DMS 273 treated with DMSO at 0.1 percent for 48 hours (cell line): Measurements from ENCODE around the gene MXRA7.

Experiments used
- DNase-seq: peaks from one replicate; lab custom pipeline; 2025; lab: John Stamatoyannopoulos, UW

The MXRA7 gene

GRCh38 chr17:76696763-76697701 lies 13.7 kb downstream of the MXRA7 start:
- no peak for DNase-seq

- DNase-seq, result no peak
Measured at GRCh38 chr17:76695059-76695831, 15.5 kb downstream of the MXRA7 start.

DNA sequence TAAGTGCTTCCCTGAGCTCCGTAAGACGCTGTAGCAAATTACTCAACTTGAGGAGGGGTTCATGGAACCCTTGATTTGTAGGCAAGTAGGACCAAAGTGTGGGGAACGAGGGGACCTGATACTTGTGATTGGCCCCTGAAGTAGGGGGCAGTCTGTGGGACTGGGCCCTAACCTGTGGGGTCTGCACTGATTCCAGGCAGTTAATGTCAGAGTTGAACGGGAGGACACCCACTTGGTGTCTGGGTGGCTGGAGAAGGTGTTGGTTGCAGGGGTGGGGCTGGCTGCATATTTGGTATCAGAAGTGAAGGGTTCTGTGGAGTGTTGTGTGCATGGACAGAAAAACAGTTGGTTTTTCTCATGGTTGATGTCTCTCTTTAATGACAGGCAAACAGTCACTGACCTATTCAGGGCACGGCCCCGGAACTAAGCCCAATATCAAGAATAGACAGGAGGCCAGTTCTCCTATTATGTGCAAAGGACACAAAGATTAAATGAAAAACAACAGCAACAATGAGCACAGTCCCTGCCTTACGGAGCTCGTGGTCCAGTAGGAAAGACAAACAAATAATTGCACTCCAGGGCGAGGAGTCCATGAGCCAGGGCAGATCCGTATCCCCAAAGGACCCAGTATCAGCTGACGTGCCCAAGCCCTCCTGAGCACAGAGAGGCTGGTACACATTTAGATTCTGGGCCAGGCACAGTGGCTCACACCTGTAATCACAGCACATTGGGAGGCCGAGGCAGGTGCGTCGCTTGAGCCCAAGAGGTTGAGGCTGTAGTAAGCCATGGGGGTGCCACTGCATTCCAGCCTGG lies 19.2 kb downstream of the MXRA7 start:
- DNase-seq, result no peak

DNA sequence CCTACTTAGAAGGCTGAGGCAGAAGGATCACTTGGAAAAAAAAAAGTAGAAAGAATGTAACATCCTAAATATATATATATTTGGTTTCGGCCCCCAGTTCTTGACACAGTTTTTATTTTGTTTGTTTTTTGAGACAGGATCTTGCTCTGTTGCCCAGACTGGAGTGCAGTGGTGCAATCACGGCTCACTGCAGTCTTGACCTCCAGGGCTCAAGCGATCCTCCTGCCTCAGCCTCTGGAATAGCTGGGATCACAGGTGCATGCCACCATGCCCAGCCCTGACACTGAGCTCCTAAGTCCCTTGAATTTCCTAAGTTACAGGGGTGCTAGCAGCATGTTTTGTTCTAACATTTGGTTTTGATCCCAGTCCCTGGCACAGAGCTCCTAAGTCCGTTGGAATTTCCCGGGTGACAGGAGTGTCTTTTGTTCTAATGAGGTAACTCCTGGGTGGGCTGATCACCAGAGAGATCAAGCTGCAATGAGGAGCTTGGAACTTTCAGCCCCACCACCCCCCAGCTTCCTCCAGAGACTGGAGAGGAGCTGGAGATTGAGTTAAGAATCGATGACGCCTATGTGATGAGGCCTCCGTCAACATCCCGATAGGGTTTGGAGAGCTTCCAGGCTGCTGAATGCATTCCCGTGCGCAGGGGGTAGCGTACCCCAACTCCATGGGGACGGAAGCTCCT lies 20.0 kb downstream of the MXRA7 start:
- no peak for DNase-seq

DNA sequence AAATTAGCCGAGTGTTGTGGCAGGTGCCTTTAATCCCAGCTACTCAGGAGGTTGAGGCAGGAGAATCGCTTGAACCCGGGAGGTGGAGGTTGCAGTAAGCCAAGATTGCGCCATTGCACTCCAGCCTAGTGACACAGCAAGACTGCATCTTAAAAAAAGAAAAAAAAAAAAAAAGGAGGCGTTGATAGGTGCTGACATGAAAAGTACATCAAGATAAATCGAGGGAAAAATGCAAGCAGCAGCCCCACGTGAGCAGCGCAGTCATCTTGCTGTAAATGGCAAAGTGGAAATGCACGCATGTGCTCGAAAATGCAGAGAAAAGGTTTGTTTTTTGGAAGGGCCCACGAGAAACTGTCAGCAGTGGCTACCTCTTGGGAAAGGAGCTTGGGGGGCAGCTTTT lies 20.9 kb downstream of the MXRA7 start:
- DNase-seq, result no peak

DNA sequence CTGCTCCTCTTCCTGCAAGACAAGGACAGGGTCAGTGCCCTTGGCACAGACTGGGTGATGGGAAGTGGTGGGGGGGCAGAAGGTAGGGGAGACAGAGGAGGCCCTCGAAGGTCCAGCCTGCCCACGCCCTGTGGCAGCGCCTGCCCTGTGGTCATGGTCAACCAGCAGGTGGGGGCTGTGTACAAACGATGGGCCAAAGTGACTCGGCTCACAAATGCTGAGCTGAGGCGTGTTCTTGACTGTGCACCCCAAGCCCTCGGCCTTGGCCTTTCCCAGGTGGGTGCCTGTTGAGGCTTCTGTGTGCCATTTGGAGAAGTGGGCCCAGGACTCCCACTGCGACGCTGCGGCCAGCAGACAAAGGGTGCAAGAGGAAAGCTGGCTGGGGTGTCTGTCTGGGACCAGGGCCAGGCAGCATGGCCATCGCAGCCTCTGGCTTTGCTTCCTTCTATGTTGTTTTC lies 22.6 kb downstream of the MXRA7 start:
- no peak for DNase-seq

GRCh38 chr17:76687298-76688164 lies 23.2 kb downstream of the MXRA7 start:
- no peak for DNase-seq

DNA sequence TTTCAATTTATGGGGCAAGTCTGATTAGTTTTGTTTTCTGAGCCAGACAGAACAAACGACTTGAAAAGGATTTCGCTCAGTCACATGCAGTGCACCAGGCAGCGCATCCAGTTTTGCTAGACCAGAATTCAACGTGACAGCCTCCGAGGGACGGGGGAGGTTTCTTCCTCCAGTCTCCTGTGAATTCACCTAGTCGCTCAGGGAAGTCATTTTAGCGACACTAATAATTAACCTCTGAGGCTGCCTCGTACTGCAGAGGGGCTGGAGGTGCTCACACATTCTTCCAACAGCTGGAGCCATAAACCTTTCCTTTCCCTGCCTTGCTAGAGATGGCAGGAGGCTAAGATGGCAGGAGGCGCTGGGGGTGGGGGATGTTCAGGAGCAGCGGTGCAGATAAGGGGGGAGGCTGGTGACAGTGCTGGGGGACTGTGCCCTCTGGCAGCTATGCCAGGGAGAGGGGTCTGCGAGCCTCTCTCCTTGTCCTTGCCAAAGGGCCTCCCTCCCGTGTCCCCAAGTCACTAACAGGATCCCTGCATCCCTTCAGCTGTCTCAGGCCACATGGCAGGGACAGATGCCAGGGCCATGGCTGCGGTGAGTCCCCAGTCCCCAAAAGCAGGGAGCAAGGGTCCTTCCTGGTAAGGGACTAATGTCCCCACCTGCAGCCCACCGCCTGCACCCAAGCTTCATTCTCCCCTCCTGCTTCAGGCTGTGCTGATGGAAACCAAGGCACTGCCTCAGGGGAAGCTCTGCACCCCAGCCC lies 24.0 kb downstream of the MXRA7 start:
- DNase-seq, result no peak

DNA sequence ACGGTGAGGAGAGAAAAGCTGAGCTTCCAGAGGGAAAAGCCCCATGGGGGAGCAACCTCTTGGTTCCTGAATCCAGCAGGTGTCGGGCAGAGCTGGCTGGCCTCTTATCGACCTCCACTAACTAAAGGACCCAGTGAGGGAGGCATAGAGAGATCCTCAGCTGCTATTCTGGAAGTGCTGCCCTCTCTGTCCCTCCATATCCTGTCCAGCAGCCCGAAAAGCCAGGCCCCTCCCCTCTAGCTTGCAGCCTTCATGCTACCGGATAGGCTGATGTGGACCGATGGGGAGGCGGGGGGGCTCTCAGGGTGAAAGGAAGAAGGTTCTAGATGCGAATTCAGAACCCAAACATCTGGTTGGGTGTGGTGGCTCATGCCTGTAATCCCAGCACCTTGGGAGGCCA lies 24.9 kb downstream of the MXRA7 start:
- DNase-seq, result no peak

DNA sequence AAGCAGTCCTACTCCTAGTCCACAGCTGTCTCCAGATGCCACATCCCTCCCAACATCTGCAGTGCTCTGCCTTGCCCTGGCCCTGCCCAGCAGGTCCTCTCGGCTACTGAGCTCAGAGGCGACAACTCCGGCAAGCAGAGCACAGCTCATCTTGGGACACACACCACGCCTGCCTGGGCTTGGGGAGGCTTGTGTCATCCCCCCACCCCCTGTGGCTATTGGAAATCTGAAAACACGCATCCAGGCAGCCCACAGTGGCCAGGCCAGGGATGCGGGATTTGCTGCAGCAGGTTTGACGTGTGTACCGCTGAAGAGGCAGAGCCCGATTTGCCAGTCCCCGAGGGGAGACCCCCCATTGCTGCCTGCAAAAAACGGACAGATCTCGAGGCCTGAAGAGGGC lies 25.4 kb downstream of the MXRA7 start:
- DNase-seq, result no peak

DNA sequence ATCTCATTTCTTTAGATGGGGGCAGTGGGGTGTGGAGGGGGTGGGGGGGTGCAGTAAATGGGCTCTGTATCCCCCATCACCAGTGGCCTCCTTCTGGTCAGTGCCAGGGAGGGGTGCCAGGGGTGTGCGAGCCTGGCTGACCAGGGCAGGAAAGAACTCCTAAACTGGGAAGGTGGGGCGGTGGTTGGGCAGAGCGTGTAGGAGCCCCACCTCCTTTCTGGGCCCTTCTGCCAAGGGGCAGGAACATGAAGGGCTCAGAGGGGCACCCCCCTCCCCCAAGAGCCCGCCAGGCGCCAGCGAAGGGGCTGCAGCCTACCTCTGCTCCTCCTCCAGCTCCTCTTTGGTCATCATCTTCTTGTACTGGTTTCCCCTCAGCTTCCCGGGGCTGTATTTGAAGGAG lies 26.0 kb downstream of the MXRA7 start:
- no peak for DNase-seq

- no peak for DNase-seq
Measured at GRCh38 chr17:76683921-76684745, 26.6 kb downstream of the MXRA7 start.

- DNase-seq, result no peak
Measured at GRCh38 chr17:76683011-76683755, 27.6 kb downstream of the MXRA7 start.

- no peak for DNase-seq
Measured at GRCh38 chr17:76682296-76682695, 28.5 kb downstream of the MXRA7 start.

- no peak for DNase-seq
Measured at GRCh38 chr17:76681222-76682137, 29.3 kb downstream of the MXRA7 start.

- DNase-seq, result no peak
Measured at GRCh38 chr17:76679239-76679638, 31.5 kb downstream of the MXRA7 start.

- DNase-seq, result no peak
Measured at GRCh38 chr17:76678330-76678729, 32.4 kb downstream of the MXRA7 start.
